VCaP (cell line): Measurements from ENCODE around the gene CPPED1.
"Not testable (repeated sequence)": the region's sequence is repeated elsewhere in the genome, so short reads cannot be mapped to it uniquely, and the experiment has no call there.

Experiments
- H3K27ac ChIP-seq: fragments of 450-650 bp; 2 replicates; pipeline ENCODE4 v1.5.1; 2017
- TF ChIP-seq, protein P1 (sequence below): fragments of 450-650 bp; conservative IDR thresholded peaks from 2 replicates; pipeline ENCODE4 v1.5.1; 2017; ENCODE audit warnings: mild to moderate bottlenecking, moderate library complexity

Gene CPPED1

DNA sequence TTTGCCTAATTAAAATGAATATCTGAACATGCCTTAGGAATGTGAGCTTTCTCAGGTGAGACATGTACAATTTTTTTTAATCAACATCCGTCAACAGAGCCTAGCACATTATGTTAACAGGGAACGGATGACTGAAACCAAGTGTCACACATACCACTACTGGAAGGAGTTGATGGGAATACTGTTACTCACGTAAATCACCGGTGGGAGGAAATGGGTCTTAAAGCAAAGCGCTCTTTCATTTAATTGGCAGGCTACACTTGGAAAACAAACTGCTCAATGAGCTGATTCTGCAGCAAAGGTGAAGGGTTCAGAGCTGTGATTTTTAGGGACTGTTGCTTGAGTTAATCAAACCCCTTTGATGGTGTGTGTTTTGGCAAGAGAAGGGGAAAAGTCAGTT, 4.8 kb downstream of the CPPED1 start:
- no peak overlapping the region for H3K27ac ChIP-seq
- TF ChIP-seq, protein P1, sequence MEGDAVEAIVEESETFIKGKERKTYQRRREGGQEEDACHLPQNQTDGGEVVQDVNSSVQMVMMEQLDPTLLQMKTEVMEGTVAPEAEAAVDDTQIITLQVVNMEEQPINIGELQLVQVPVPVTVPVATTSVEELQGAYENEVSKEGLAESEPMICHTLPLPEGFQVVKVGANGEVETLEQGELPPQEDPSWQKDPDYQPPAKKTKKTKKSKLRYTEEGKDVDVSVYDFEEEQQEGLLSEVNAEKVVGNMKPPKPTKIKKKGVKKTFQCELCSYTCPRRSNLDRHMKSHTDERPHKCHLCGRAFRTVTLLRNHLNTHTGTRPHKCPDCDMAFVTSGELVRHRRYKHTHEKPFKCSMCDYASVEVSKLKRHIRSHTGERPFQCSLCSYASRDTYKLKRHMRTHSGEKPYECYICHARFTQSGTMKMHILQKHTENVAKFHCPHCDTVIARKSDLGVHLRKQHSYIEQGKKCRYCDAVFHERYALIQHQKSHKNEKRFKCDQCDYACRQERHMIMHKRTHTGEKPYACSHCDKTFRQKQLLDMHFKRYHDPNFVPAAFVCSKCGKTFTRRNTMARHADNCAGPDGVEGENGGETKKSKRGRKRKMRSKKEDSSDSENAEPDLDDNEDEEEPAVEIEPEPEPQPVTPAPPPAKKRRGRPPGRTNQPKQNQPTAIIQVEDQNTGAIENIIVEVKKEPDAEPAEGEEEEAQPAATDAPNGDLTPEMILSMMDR = no peak

DNA sequence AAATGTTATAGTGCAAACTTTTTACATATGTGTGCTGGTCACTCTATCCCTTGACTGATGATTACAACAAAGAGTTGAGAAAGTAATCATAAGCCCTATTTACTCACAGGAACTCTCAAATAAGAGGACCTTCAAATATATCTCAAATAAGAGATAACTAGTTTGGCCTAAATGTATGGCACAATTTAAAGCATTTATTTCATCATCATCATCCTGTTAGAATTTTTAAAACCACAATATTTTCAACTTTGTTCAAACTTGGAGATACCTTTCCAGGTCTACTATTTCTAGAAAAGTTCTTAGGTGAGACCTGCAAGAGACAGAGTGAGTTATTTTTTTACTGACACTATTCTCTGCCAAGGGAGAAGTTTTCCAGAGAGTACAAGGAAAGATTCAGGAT, 5.5 kb downstream of the CPPED1 start:
- no peak overlapping the region for H3K27ac ChIP-seq
- TF ChIP-seq, protein P1 = no peak

DNA sequence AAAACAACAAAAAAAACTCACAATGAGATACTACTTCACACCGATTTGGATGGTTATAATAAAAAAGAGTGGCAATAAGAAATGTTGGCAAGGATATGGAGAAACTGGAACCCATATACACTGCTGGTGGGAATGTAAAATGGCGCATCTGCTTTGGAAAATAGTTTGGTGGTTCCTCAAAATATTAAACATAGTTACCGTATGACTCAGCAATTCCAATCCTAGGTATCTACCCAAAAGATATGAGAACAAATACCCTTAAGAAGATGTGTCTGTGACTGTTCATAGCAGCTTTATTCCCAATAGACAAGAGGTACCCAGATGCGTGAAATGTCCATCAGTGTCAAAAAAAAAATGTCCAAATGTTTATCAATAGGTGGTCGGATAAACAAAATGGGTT, 7.2 kb downstream of the CPPED1 start:
- H3K27ac ChIP-seq = no peak overlapping the region

DNA sequence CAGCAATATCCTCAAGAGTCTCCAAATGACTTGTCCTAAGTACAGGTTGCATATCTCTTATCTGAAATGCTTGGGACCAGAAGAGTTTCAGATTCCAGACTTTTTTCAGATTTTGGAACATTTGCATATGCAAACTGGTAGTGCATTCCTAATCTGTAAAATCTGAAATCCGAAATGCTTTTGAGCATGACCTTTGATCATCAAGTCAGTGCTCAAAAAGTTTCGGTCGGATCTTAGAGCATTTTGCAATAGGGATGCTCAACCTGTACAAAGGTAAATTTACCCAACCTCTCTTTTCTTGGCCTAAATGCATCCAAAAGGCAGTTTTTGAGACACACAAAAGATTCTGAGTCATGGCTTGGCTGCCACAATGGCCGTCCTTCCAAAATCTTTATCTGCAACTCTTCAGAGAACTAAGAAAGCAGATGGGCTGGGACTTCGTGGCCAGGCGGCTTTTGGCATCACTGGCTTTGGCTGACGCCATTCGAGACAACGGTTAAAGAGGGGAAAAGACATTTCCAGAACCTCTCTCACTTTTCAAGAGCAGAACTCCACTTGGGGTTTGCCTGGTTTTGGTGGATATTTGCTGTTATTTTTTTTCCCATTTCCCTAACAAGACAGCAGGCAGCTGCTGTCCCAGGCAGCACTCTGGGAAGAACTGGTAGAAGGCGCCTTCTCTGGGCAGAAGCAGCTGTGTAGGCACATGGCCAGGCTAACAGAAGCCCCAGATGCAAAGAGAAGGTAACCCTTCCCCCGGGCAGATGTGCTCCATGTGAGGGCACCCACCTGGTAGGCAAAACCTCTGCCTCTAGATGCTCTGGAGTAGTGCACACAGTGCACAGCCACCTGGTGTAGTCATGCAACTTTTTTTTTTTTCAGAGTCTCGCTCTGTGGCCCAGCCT, 8.9 kb downstream of the CPPED1 start:
- TF ChIP-seq, protein P1 = no peak
- H3K27ac ChIP-seq = no peak overlapping the region

More for the DNA sequence above, 7.2 kb downstream of the CPPED1 start:
- TF ChIP-seq, protein P1 = no peak

DNA sequence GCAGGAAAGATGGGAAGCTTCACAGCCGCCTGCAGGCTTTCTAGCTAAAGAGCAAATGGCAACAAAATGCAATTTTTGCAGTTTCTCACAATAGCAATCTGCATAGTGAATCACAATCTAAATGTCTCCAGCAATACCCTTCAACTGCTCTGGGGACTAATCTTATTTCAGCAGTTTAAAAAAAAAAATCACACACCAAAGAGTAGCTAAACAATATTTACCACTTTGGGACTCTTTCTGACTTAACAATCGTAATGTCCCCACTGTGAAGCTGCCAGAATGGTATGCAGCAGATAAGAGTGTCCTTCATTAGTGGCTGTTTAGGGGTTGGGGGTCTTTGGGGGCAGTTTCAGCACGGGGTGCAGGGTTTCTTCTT, 9.8 kb downstream of the CPPED1 start:
- H3K27ac ChIP-seq = no peak overlapping the region
- TF ChIP-seq, protein P1 = no peak

DNA sequence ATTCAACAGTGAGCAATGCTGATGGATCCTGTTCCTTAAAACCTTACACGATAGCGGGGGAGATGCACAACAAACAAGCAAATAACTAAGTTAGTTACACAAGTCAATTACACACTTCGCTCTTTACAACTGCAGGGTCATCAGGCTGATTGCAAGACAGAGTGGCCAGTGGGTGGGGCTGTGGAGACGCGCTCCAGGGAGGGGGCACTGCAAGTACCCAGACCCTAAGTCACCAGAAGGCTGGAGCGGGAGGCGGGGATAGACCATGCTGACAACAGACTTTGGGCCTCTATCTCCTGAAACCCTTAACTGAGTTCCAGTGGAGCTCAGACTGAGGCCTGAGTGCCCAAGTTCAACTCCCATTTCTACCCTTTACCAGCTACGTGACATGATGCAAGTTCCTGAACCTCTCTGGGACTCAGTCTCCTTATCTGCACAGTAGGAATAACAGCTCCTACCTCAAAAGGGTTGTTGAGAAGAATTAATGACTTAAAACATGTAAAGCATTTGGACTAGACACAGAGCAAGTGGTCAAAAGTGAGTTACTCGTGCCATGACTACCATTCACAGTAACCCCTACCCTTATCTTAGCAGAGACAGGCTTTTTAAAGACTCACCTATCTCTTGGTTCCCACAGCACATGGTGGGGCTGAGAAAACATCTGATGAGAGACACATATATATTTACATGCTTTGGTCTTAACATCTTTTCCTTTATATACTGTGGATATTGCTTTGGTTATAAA, 10.4 kb downstream of the CPPED1 start:
- TF ChIP-seq, protein P1 = no peak
- H3K27ac ChIP-seq = no peak overlapping the region

DNA sequence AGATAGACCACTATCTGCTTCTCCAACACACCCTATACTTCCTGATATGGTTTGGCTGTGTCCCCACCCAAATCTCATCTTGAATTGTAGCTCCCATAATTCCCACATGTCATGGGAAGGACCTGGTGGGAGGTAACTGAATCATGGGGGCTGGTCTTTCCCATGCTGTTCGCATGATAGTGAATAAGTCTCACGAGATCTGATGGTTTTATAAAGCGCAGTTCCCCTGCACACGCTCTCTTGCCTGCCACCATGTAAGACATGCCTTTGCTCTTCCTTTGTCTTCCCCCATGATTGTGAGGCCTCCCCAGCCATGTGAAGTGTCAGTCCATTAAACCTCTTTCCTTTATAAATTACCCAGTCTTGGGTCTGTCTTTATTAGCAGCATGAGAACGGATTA, 11.2 kb downstream of the CPPED1 start:
- H3K27ac ChIP-seq = not testable (repeated sequence)

DNA sequence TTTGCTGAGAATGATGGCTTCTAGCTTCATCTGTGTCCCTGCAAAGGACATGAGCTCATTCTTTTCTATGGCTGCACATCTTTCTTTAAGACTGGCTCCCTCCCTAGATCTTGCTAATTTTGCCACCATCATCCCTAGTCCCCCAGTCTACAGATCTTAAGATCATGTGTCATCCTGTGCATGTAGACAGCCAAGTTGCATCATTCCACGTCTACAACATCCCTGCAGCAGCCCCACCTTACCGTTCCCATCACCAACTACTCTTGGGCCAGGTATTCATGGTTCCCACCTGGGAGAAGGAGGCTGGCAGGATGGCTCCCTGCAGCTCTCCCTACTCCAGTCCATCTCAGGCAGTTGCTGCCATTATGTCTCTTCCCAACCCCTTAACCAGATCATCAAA, 12.3 kb downstream of the CPPED1 start:
- TF ChIP-seq, protein P1 = no peak
- no peak overlapping the region for H3K27ac ChIP-seq
